Measurements from ENCODE around the gene UBE2I. TPM values are rescaled to one million over a fixed set of nuclear protein-coding genes. Genes with fewer than 3 reads are reported as not detected.

UBE2I gene
- total RNA-seq, 1 experiment from 2014 or later = 229 TPM

DNA sequence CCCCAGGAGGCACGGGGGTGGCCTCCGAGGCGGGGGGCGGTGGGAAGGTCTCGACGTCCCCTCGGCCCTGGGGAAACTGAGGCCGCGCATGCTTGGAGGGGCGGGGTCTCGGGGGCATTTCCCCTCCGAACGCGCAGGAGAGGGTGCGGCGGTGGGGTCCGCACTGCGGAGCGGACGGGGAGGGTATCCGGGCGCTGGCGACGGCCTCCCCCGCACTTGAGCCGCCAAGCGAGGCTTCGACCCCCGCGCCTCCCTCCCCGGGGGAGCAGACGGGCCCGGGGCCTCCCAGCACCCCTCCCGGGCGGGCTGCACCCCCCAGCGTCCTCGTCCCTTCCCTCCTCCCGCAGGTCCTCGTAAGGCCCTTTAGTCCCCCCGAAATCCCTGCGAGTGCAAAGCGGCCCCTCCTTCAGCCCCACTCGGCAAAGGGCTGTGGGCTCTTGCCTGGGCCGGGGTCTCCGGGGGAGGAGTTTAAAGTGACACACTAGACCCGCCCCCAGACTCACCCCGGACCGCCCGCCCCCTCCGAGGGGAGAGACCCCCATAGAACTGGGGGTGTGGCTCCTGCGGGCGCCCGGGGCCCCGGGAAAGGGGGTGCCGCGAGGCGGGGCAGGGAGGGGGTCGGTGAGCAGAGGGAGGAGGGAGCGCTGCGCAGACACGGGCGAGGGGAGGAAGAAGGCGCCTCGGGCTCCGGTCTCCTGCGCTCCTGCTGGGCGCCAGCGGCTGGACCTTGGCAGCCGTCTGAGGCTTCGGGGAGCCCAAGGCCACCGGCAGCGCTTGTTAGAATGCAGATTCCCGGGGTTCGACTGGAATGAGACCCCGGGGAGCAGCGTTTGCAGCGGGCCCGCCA lies 24.6 kb downstream of the UBE2I start:
- no peak overlapping the region for H3K27ac Mint-ChIP-seq
- H3K4me1 Mint-ChIP-seq = peaks cover 14% of the 10 kb centered on the region
- ATAC-seq = no peak
- peak; percentile 41 for DNase-seq (ENCODE audit: low spot score)
- POLR2A ChIA-PET = interaction anchor here (1.6 kb wide), 1 partner anchor 8 kb away, joined by 6 read pairs; no protein-coding TSS in a partner anchor
- H3K27me3 Mint-ChIP-seq (ENCODE audit: low read depth) = peaks cover 35% of the 10 kb centered on the region
- TF ChIP-seq ATF1 (CRISPR knock-in tag; IDR thresholded peaks at IDR 0.05) (no peak), JUN (CRISPR knock-in tag; IDR thresholded peaks at IDR 0.05) (0 out of 2 replicates have a peak, but pooled peaks have one; percentile 23), STAT6 (CRISPR knock-in tag; conservative IDR thresholded peaks at IDR 0.05; ENCODE audit: low read depth) (no peak)
- H3K9me3 Mint-ChIP-seq = no peaks in the 10 kb centered on the region
- peak overlapping the region; percentile 61 for H3K4me3 Mint-ChIP-seq
- CTCF ChIA-PET = interaction anchor here (0.6 to 3.2 kb wide), 5 partner anchors 8 to 33 kb away, joined by 3 to 12 read pairs (median 3); no protein-coding TSS in a partner anchor
- H3K36me3 Mint-ChIP-seq = no peaks in the 10 kb centered on the region

DNA sequence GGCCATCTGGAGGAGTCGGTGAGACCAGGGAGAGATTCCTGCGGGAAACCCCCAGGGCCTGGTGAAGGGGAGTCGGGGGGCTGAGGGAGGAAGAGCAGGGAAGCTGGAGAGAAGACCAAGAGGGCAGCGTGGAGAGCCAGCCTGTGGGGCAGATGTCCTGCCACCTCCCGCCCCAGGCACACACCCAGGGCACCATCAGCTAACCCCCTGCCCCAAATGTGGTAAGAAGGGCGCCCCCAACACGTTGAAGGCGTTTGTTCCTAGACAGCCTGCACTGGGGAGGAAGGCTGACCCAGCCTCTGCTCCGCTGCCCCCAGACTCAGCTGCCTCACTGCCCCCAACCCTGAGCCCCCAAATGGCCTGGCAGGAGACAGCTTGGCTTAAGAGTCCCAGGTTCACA lies 25.3 kb downstream of the UBE2I start:
- POLR2A ChIA-PET = interaction anchor here (0.6 kb wide), 1 partner anchor 33 kb away, joined by 6 read pairs; no protein-coding TSS in a partner anchor
- no peaks in the 10 kb centered on the region for H3K9me3 Mint-ChIP-seq
- H3K27me3 Mint-ChIP-seq (ENCODE audit: low read depth) = peaks cover 35% of the 10 kb centered on the region
- CTCF ChIA-PET = interaction anchor here (0.6 to 4.3 kb wide), 4 partner anchors 9 to 29 kb away, joined by 3 to 19 read pairs (median 3); no protein-coding TSS in a partner anchor
- H3K4me3 Mint-ChIP-seq = peak overlapping the region; percentile 61
- peaks cover 14% of the 10 kb centered on the region for H3K4me1 Mint-ChIP-seq
- TF ChIP-seq NFE2L1 (CRISPR knock-in tag; IDR thresholded peaks at IDR 0.05) (no peak), RELA (CRISPR knock-in tag; IDR thresholded peaks at IDR 0.05; ENCODE audit: borderline replicate concordance) (no peak), NFATC4 (CRISPR knock-in tag; IDR thresholded peaks at IDR 0.05) (no peak), NFYB (CRISPR knock-in tag; conservative IDR thresholded peaks at IDR 0.05; ENCODE audit: low read depth) (no peak), CREM (CRISPR knock-in tag; IDR thresholded peaks at IDR 0.05) (no peak), ZNF219 (CRISPR knock-in tag; IDR thresholded peaks at IDR 0.05; ENCODE audit: borderline replicate concordance) (no peak), ZNF416 (CRISPR knock-in tag; IDR thresholded peaks at IDR 0.05) (no peak)
- TF ChIP-seq, protein P1, sequence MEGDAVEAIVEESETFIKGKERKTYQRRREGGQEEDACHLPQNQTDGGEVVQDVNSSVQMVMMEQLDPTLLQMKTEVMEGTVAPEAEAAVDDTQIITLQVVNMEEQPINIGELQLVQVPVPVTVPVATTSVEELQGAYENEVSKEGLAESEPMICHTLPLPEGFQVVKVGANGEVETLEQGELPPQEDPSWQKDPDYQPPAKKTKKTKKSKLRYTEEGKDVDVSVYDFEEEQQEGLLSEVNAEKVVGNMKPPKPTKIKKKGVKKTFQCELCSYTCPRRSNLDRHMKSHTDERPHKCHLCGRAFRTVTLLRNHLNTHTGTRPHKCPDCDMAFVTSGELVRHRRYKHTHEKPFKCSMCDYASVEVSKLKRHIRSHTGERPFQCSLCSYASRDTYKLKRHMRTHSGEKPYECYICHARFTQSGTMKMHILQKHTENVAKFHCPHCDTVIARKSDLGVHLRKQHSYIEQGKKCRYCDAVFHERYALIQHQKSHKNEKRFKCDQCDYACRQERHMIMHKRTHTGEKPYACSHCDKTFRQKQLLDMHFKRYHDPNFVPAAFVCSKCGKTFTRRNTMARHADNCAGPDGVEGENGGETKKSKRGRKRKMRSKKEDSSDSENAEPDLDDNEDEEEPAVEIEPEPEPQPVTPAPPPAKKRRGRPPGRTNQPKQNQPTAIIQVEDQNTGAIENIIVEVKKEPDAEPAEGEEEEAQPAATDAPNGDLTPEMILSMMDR (IDR thresholded peaks at IDR 0.05) = no peak
- TF ChIP-seq, protein P2, sequence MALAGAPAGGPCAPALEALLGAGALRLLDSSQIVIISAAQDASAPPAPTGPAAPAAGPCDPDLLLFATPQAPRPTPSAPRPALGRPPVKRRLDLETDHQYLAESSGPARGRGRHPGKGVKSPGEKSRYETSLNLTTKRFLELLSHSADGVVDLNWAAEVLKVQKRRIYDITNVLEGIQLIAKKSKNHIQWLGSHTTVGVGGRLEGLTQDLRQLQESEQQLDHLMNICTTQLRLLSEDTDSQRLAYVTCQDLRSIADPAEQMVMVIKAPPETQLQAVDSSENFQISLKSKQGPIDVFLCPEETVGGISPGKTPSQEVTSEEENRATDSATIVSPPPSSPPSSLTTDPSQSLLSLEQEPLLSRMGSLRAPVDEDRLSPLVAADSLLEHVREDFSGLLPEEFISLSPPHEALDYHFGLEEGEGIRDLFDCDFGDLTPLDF (CRISPR knock-in tag; IDR thresholded peaks at IDR 0.05) = no peak
- TF ChIP-seq, protein P3, sequence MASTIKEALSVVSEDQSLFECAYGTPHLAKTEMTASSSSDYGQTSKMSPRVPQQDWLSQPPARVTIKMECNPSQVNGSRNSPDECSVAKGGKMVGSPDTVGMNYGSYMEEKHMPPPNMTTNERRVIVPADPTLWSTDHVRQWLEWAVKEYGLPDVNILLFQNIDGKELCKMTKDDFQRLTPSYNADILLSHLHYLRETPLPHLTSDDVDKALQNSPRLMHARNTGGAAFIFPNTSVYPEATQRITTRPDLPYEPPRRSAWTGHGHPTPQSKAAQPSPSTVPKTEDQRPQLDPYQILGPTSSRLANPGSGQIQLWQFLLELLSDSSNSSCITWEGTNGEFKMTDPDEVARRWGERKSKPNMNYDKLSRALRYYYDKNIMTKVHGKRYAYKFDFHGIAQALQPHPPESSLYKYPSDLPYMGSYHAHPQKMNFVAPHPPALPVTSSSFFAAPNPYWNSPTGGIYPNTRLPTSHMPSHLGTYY (CRISPR knock-in tag; IDR thresholded peaks at IDR 0.05) = no peak
- TF ChIP-seq, protein P4, sequence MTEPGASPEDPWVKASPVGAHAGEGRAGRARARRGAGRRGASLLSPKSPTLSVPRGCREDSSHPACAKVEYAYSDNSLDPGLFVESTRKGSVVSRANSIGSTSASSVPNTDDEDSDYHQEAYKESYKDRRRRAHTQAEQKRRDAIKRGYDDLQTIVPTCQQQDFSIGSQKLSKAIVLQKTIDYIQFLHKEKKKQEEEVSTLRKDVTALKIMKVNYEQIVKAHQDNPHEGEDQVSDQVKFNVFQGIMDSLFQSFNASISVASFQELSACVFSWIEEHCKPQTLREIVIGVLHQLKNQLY (CRISPR knock-in tag; IDR thresholded peaks at IDR 0.05) = no peak
- TF ChIP-seq, protein P5, sequence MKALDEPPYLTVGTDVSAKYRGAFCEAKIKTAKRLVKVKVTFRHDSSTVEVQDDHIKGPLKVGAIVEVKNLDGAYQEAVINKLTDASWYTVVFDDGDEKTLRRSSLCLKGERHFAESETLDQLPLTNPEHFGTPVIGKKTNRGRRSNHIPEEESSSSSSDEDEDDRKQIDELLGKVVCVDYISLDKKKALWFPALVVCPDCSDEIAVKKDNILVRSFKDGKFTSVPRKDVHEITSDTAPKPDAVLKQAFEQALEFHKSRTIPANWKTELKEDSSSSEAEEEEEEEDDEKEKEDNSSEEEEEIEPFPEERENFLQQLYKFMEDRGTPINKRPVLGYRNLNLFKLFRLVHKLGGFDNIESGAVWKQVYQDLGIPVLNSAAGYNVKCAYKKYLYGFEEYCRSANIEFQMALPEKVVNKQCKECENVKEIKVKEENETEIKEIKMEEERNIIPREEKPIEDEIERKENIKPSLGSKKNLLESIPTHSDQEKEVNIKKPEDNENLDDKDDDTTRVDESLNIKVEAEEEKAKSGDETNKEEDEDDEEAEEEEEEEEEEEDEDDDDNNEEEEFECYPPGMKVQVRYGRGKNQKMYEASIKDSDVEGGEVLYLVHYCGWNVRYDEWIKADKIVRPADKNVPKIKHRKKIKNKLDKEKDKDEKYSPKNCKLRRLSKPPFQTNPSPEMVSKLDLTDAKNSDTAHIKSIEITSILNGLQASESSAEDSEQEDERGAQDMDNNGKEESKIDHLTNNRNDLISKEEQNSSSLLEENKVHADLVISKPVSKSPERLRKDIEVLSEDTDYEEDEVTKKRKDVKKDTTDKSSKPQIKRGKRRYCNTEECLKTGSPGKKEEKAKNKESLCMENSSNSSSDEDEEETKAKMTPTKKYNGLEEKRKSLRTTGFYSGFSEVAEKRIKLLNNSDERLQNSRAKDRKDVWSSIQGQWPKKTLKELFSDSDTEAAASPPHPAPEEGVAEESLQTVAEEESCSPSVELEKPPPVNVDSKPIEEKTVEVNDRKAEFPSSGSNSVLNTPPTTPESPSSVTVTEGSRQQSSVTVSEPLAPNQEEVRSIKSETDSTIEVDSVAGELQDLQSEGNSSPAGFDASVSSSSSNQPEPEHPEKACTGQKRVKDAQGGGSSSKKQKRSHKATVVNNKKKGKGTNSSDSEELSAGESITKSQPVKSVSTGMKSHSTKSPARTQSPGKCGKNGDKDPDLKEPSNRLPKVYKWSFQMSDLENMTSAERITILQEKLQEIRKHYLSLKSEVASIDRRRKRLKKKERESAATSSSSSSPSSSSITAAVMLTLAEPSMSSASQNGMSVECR (CRISPR knock-in tag; IDR thresholded peaks at IDR 0.05; ENCODE audit: borderline replicate concordance) = no peak
- ATAC-seq (no peak), DNase-seq (ENCODE audit: low spot score) (no peak)
- no peaks in the 10 kb centered on the region for H3K36me3 Mint-ChIP-seq
- H3K27ac Mint-ChIP-seq = no peak overlapping the region

Measured in WTC11 (cell line).